Activated CD8-positive, alpha-beta memory T cell treated with anti-CD3 and anti-CD28 coated beads, Interleukin-2, amount 50 U/mL, for 24 hours (primary cell): ENCODE results near the gene LRRIQ1.
"Not testable (repeated sequence)": the region's sequence is repeated elsewhere in the genome, so short reads cannot be mapped to it uniquely, and the experiment has no call there.

Experiments
- DNase-seq: peaks from one replicate; pipeline ENCODE4 v3.0.0-alpha.2; 2020; ENCODE audit errors: extremely low read depth

LRRIQ1 gene, protein sequence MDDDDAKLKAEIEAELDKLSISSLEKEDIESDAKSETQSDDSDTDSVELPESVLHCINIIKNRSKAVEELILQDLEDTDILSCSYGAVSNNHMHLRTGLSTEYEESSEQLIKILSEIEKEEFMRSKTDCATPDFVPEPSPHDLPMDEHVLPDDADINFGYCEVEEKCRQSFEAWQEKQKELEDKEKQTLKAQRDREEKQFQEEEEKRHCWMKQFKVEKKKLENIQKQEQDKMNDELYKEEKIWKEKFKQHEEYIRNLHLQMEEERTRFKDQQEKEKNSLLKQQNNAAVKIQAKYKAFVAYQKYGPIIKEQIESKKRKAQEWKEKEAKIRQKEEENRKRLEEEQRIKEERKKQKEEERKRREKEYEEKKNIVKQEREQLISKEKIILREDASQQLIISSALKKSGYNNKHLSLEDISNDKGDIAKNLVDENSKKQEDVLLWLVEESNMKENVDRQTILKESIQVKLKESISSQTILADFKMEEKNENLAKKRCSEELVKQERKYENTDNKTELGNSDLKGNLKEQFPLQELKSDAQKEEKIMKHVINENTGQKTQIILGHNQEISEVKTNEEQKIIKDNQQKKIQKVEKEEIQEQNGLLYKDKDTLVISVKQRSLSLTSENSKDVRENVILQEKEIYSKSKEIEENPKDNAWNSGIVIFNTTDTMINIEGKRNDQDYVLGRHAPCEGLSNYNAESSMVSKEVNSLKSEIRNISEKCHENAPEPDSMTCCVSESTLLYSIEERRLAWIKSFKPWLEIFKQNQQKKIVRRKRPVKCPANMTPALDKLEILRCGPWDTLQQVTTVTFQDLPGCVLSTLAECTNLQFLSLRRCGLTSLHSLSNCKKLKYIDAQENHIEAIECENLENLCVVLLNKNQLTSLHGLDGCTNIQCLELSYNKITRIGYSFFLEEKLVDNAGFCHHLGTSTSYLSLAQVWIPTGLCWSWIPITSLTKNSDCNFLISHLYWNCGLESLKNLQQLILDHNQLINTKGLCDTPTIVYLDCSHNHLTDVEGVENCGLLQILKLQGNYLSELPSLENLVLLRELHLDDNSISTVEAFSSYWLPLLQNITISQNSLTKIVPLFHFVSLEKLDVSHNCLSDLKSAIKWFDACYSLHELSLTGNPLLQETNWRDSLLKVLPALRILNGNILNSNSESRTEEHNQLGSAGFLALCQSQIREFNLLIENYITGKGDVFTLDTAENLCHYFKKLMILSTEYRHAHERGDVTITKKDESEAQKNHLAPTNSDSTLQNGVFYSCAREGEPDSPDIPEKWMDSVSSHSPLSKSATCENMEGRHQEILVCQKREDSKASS (N-terminal part only)

DNA sequence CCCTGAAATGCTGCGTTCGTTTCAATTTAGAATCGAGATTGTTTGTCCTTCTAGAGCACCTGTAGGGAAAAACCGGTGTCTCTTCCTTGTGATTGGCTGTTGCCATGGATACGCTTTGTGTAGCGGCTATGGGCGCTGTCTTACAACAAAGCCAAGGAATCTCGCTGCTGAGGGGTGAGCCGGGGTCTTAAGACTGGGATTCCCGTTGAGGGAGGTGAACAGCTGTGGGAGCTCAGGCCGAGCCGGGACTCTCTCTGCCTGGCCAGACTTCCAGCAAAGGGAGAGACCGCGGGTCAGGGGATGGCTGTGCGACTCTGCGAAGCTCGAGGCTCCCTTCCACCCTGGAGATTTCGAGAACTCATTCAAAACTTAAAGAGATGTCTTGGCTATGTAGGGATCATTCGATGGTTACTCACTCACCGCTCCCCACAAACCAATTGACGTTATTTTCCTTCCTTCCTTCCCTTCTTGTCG lies at the start of gene LRRIQ1, which contains the start of gene TSPAN19:
Gene LRRIQ1, plus strand, starts transcription at position 118 of the 474 bp plus-strand sequence. CDS start 1,826 bp downstream, outside the sequence.
Gene TSPAN19, minus strand, starts transcription at position 44 of the 474 bp plus-strand sequence. CDS start 6,331 bp downstream, outside the sequence.
- DNase-seq = no peak

DNA sequence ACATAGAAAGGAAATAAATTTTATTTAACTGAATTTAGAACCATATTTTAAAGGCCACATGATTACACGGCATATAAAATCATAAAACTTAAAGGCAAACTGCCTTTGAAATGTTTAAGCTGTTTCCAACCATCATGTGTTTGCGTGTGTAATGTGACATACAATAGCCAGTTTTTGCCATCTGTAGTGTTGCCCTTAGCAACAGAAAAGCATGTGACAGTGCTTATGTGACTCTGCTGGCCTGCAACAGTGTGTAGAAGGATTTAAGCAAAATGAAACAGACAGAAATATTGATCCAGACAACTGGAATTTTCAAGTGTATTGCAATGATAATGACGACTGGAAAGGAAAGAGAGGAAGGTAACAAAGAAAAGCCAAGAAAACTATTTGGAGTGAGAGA lies 49.6 kb upstream of the LRRIQ1 start:
- no peak for DNase-seq

GRCh38 chr12:84994426-84994825 lies 41.7 kb upstream of the LRRIQ1 start:
- no peak for DNase-seq

DNA sequence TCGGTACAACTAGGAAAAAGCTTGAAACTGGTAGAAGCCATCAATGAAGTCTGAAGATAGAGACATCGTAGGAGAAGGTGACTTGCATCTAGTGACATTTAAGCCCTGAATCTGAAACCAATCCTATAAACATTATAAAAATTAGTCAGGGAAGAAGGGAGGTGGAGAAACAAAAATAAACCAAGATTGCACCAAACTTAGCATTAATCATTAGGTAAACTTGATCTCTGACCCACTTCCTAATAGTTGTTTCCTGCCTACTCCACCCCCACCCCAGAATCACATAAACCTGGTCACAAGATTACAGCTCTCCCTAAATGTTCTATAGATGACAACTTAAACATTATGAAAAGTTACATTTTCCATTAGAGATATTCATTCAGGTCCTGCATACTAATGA lies 40.5 kb upstream of the LRRIQ1 start:
- DNase-seq = no peak

DNA sequence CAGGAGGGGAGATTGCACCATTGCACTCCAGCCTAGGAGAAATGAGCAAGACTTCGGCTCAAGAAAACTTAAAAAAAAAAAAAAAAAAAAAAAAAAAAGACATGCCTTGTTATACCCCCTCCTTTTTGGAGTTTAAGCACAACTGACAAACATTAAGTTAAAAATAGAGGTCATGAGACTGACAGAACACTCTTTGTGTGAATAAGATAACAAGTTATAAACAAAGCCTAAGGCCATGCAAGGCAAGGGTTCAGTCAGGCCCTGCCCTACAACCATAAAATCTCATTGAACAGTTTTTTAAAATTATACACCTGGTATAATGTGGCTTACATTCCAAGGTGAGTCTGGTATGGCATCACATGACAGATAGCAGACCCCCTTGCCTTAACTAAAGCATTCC lies 39.4 kb upstream of the LRRIQ1 start:
- DNase-seq = no peak

DNA sequence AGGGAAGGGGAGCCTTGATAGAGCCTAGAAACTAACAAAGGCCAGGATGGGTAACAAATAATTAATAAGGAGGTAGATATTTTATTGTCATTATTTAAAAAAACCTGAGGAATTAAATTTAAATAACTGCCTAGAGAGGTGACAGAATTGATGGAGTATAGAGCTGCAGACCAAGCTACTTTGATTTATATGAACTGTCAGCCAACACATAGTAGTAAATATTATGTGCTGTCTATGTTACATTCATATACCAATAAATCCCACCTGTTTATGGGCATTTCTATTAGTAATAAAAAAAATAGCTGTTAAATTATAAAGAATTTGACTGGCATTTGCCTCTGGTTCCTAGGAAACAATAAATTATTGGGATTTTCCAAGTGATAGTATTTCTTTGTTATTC lies 37.8 kb upstream of the LRRIQ1 start:
- no peak for DNase-seq

DNA sequence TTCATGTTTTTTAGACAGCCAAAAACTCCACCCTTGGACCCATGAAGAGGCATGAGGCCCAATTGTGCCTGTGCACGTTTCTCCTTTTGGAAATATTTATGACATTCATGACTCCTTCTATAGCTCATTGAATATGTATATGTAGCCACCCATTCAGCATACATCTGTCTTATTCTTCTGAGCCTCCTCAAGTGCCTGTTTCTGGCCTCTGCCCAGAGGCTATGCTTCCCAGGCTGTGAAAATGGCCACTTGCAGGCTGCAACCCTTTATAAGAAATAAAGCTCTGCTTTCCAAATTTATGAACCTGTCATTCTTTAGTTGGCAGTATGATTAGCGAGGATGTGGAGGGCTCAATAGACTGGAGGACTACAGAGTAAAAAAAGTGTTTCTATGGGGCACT lies 35.4 kb upstream of the LRRIQ1 start:
- DNase-seq = no peak

GRCh38 chr12:85002778-85003296 lies 33.3 kb upstream of the LRRIQ1 start:
- DNase-seq = no peak

DNA sequence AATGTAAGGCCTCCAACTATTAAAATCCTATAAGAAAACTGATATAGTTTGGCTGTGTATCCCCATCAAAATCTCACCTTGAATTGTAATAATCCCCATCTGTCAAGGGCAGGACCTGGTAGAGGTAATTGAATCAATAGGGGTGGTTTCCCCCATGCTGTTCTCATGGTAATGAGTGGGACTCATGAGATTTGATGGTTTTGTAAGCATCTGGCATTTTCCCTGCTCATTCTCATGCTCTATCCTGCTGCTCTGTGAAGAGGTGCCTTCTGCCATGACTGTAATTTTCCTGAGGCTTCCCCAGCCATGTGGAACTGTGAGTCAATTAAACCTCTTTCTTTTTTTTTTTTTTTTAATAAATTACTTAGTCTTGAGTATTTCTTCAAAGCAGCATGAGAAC lies 31.9 kb upstream of the LRRIQ1 start:
- DNase-seq = no peak

DNA sequence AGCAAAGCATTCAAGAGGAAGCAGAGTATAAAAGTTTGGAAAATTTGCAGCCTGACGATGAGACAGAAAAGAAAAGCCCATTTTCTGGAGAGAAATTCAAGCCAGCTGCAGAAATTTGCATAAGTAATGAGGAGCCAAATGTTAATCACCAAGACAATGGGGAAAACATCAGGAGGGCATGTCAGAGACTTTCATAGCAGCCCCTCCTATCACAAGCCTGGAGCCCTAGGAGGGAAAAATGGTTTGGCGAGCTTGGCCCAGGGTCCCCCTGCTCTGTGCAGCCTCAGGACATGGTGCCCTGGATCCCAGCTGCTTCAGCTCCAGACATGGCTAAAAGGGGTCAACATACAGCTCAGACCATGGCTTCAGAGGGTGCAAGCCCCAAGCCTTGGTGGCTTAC lies 31.1 kb upstream of the LRRIQ1 start:
- DNase-seq = not testable (repeated sequence)

GRCh38 chr12:85005615-85006014 lies 30.5 kb upstream of the LRRIQ1 start:
- no peak for DNase-seq

DNA sequence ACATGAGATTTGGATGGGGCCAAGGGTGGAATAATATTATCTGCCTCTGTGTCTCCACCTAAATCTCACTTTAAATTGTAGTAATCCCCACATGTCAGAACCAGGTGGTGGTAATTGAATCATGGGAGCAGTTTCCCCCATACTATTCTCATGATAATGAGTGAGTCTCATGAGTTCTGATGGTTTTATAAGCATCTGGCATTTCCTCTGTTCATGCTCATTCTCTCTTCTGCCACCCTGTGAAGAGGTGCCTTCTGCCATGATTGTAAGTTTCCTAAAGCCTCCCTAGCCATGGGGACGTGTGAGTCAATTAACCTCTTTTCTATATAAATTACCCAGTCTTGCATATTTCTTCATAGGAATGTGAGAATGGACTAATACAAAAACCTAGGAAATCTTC lies 29.9 kb upstream of the LRRIQ1 start:
- no peak for DNase-seq

DNA sequence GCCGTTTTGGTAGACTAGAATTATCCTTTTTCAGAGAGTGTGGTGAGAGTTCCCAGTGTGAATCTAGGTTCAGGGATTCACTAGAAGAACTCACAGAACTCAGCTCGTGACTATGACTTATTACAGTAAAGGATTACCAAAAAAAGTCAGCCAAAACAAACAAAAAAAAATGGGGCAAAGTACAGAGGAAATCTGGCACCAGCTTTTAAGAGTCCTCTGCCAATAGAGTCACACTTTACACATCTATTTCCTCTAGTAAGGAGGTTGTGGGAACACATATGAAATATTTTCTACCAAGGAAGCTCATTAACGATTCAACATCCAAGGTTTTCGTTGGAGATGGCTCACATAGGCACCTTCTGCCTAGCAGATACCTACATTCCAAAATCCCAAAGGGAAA lies 28.3 kb upstream of the LRRIQ1 start:
- no peak for DNase-seq

DNA sequence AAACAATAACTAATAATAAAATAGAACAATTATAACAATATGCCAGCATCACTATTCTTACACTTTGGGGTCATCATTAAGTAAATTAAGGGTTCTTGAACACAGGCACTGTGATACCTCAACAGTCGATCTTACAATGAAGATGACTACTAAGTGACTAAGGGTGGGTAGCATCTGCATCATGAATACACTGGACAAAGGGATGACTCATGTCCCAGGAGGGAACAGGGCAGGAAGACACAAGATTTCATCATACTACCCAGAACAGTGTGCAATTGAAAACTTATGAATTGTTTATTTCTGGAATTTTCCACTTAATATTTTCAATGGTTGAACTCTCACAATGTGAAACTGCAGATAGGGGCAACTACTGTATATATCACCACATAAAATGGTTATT lies 19.7 kb upstream of the LRRIQ1 start:
- no peak for DNase-seq

DNA sequence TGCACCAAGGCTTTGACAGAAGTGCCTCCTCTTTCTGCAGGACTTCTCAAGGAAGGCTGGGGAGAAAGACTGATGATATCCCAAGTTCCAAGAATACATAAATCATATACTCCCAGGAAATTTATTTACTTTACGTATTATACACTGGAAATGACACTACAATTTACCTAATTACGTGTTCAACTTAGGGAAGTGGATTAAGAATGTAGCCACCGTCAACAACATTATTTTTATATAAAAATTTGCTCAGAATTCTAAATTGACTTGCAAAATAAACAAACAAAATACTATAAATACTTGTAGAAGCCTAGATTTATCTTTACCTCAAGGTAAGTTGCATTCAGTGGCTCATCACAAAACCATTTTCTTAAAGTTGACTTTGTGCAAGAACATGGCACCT lies 19.0 kb upstream of the LRRIQ1 start:
- DNase-seq = no peak

DNA sequence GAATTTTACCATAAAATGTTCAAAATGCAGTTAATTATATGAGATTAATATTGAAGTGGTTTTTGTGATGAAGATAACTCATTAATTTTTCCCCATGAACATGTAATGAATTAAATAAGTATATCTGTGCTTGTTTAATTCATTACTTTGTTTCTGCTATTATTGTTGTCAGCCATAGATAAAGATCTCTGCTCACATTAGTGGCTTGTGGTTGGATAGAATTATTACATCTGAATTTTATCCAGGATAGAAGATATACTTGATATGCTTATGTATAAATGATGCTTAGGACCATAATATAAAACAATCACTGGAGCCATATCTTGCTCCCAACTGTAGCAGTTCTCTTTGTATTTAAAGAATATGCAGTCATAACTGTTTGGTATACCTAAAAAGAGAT lies 18.5 kb upstream of the LRRIQ1 start:
- DNase-seq = no peak

GRCh38 chr12:85018098-85018497 lies 18.1 kb upstream of the LRRIQ1 start:
- no peak for DNase-seq

GRCh38 chr12:85029456-85029855 lies 6.7 kb upstream of the LRRIQ1 start:
- no peak for DNase-seq

DNA sequence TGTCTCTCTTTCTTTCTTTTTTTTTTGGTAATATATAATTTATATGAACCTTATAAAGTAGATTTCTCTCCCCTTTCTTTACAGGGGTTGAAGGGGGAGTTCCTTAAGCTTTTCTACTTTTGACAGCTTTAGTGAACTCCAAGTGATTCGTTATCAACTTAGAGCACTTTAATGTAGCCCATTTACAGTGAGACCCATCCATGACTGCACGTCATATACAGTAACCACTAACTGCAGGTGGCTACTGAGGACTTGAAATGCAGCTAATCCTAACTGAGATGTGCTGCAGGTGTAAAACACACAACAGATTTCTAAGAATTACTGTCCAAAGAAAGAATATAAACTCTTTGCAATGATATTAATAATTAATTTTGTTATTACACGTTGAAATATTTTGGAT lies 582 bp downstream of the LRRIQ1 start:
- DNase-seq = no peak

DNA sequence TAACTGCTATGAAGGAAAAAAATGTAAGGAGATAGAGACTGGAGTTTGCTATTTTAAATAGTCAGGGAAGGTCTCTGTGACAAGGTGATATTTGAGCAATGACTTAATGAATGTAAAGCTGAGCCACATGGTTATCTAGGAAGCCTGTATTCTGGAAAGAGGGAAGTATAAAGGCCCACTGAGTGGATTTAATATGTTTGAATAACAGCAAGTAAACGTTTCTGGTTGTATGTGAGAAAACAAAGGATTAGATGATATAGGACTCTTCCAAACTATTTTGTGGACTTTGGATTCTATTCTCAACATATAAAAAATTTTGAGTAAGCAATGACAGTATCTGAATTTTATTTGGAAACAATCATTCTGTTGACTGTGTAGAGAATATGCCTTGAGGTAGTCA lies 5.2 kb downstream of the LRRIQ1 start:
- DNase-seq = no peak

GRCh38 chr12:85043829-85044228 lies 7.7 kb downstream of the LRRIQ1 start:
- no peak for DNase-seq
